OCI-LY3 (cell line): ENCODE results near the gene PHLDB1.

Source experiments
- H2AFZ ChIP-seq: fragments of 200-600, 300-600 bp; shearing (Covaris generic); 2 replicates; pipeline ENCODE4 v1.6.0; 2014; ENCODE audit warnings: antibody characterized with exemption, low read depth, low read length
- H3K27ac ChIP-seq: fragments of 200-600, 300-600 bp; sonication (generic); 2 replicates; pipeline ENCODE4 v1.5.1; 2014; ENCODE audit warnings: mild to moderate bottlenecking, low read length, moderate library complexity, mixed read lengths
- H3K27me3 ChIP-seq: fragments of 200-600, 300-600 bp; sonication (generic); 2 replicates; pipeline ENCODE4 v1.6.1; 2014; ENCODE audit warnings: low read depth, low read length, mixed read lengths
- H3K36me3 ChIP-seq: fragments of 200-600, 300-600 bp; sonication (generic); replicated peaks from 2 replicates; pipeline ENCODE3; 2014; ENCODE audit warnings: low read depth, low read length, mixed read lengths
- H3K4me1 ChIP-seq: fragments of 300-600, 200-600 bp; sonication (generic); 2 replicates; pipeline ENCODE4 v1.6.1; 2014; ENCODE audit warnings: low read length, mixed read lengths
- H3K4me2 ChIP-seq: fragments of 200-600, 300-600 bp; sonication (generic); 2 replicates; pipeline ENCODE4 v1.6.1; 2014; ENCODE audit warnings: low read length, mixed read lengths
- H3K4me3 ChIP-seq: fragments of 300-600, 200-600 bp; sonication (generic); 2 replicates; pipeline ENCODE4 v1.5.1; 2014; ENCODE audit warnings: antibody characterized with exemption, mild to moderate bottlenecking, low read length, moderate library complexity
- H3K79me2 ChIP-seq: fragments of 300-600, 200-600 bp; shearing (Covaris generic); 2 replicates; pipeline ENCODE4 v1.6.1; 2014; ENCODE audit warnings: mild to moderate bottlenecking, low read length, mixed read lengths
- H3K9ac ChIP-seq: fragments of 300-600, 200-600 bp; shearing (Covaris generic); 2 replicates; pipeline ENCODE4 v1.6.0; 2014; ENCODE audit warnings: mild to moderate bottlenecking, low read length, moderate library complexity
- H3K9me3 ChIP-seq: fragments of 200-600, 300-600 bp; shearing (Covaris generic); 2 replicates; pipeline ENCODE4 v1.6.1; 2014; ENCODE audit warnings: low read length, mixed read lengths; ENCODE audit not compliant: insufficient read depth
- H4K20me1 ChIP-seq: fragments of 200-600, 300-600 bp; sonication (generic); 2 replicates; pipeline ENCODE4 v1.6.1; 2016; ENCODE audit warnings: low read length, mixed read lengths; ENCODE audit not compliant: insufficient read depth
- EZH2phosphoT487 ChIP-seq: fragments of 200-600 bp; shearing (Covaris generic); IDR thresholded peaks from 2 replicates; pipeline ENCODE4 v1.6.1; 2018; ENCODE audit warnings: antibody characterized with exemption, mixed run types, low read depth
- TF ChIP-seq, protein P1 (sequence below): fragments of 200-600, 300-600 bp; sonication (generic); IDR thresholded peaks from 2 replicates; pipeline ENCODE4 v1.5.1; 2014; ENCODE audit warnings: antibody characterized with exemption, low read length, low read depth

PHLDB1 gene

DNA sequence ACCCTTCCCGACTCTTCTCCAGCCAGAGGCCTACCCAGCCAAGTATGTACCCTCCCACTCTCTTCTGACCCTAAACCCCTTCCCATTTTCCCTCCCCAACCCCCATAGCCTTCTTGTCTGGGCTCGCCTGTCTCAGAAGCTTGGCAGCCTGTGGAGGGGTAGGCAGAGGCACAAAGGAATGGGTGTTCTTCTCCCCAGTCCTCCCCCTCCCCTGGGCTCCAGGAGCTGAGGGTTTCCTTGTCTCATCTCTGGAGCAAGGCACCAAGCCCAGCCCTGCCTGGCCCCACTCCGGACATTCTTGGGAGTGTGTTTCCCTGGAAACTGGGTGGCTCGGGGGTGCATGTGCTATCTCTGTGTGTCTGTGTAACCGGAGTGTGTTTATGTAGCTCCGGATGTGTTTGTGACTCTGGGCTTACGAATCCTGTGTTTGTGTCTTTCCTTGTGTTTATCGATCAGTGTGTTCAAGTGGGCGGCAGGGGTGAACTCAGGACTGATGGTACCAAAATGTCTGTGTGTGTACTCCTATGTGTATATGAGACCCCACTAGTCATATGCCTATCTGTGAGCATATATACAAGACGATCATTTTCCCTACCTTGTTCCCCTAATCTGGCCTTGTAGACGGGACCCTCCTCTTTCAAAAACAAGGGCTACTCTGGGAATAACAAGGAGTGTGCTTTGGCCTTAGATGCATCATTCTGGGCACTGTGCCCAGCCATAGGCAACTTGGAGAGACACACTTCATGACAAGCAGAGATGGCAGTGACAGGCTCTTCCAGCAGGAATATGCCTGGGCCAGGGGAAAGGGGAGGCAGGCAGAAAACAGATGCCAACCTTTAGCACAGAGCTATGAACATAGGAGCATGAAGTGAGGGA, 10.9 kb downstream of the PHLDB1 start:
- H4K20me1 ChIP-seq = no peaks in the 10 kb centered on the region
- no peak overlapping the region for H3K27ac ChIP-seq
- no peak overlapping the region for H3K4me2 ChIP-seq
- peaks cover 9% of the 10 kb centered on the region for H3K4me1 ChIP-seq
- no peak overlapping the region for H3K9ac ChIP-seq
- H3K4me3 ChIP-seq = no peak overlapping the region
- no peak overlapping the region for H2AFZ ChIP-seq
- H3K79me2 ChIP-seq = no peaks in the 10 kb centered on the region
- H3K36me3 ChIP-seq = no peaks in the 10 kb centered on the region
- no peaks in the 10 kb centered on the region for H3K9me3 ChIP-seq
- no peak for TF ChIP-seq EZH2phosphoT487
- TF ChIP-seq, protein P1, sequence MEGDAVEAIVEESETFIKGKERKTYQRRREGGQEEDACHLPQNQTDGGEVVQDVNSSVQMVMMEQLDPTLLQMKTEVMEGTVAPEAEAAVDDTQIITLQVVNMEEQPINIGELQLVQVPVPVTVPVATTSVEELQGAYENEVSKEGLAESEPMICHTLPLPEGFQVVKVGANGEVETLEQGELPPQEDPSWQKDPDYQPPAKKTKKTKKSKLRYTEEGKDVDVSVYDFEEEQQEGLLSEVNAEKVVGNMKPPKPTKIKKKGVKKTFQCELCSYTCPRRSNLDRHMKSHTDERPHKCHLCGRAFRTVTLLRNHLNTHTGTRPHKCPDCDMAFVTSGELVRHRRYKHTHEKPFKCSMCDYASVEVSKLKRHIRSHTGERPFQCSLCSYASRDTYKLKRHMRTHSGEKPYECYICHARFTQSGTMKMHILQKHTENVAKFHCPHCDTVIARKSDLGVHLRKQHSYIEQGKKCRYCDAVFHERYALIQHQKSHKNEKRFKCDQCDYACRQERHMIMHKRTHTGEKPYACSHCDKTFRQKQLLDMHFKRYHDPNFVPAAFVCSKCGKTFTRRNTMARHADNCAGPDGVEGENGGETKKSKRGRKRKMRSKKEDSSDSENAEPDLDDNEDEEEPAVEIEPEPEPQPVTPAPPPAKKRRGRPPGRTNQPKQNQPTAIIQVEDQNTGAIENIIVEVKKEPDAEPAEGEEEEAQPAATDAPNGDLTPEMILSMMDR = no peak
- H3K27me3 ChIP-seq = no peaks in the 10 kb centered on the region

DNA sequence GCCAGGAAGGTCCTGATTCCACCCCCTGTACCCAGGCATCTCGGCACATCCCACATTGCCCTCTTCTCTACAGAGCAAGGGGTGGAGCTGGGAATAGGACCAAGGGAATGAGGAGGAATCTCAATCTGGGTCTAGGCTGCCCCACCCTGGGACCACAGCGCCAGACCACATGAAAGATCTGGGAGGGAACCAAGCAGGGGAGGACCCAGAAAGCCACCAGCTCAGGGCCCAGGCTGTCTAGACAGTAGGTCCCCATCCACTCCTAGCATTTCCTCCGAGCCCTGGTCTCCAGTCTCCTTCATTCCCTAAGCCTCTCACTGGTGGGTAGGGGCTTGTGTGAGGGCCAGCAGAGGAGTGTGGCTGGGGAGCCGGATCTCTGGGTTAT, 11.6 kb downstream of the PHLDB1 start:
- Histone ChIP-seq H3K4me1 (peaks cover 9% of the 10 kb centered on the region), H3K4me3 (no peak overlapping the region), H3K79me2 (no peaks in the 10 kb centered on the region), H2AFZ (no peak overlapping the region), H3K9ac (no peak overlapping the region), H3K4me2 (no peak overlapping the region), H4K20me1 (no peaks in the 10 kb centered on the region), H3K36me3 (no peaks in the 10 kb centered on the region), H3K27me3 (no peaks in the 10 kb centered on the region), H3K9me3 (no peaks in the 10 kb centered on the region), H3K27ac (no peak overlapping the region)
- TF ChIP-seq, protein P1 = no peak
- no peak for TF ChIP-seq EZH2phosphoT487

DNA sequence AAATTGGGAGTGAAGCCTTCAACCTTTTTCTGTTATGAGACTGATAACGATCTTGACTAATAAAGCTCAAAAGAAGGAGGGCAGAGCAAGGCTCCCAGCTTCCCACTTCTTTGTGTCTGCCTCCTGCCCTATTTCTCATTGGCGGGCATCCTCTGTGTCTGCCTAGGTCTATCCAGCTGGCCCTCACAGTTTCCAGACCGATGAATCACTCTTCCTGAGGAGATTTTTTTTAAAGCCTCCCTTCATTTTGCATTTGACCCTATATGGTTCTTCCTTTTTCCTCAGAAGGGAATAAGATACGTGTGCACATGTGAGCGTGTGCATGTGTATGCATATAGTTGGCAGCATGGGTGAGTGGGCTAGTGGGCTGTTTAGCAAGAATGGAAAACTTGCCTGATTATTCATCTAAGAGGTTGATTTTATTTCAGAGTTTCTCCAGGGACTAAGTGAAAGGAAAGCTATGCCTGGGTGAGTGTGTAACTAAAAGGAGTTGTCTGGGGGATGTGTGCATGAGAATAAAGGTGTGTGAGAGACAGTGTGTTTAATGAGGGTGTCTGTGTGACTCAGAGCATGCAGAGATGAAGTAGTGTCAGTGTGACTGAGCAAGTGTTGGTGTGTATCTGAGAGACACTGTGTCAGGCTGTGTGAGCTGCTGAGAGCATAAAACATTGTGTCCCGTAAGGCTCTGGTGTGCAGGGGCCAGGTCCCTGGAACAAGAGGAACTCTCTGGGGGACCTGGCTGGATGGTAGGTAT, 12.2 kb downstream of the PHLDB1 start:
- no peak overlapping the region for H3K4me2 ChIP-seq
- no peaks in the 10 kb centered on the region for H3K9me3 ChIP-seq
- no peaks in the 10 kb centered on the region for H3K79me2 ChIP-seq
- no peak overlapping the region for H2AFZ ChIP-seq
- no peaks in the 10 kb centered on the region for H3K27me3 ChIP-seq
- TF ChIP-seq, protein P1 = no peak
- no peak for TF ChIP-seq EZH2phosphoT487
- H3K9ac ChIP-seq = no peak overlapping the region
- H3K4me1 ChIP-seq = peaks cover 9% of the 10 kb centered on the region
- H3K36me3 ChIP-seq = no peaks in the 10 kb centered on the region
- H3K4me3 ChIP-seq = no peak overlapping the region
- no peak overlapping the region for H3K27ac ChIP-seq
- no peaks in the 10 kb centered on the region for H4K20me1 ChIP-seq

DNA sequence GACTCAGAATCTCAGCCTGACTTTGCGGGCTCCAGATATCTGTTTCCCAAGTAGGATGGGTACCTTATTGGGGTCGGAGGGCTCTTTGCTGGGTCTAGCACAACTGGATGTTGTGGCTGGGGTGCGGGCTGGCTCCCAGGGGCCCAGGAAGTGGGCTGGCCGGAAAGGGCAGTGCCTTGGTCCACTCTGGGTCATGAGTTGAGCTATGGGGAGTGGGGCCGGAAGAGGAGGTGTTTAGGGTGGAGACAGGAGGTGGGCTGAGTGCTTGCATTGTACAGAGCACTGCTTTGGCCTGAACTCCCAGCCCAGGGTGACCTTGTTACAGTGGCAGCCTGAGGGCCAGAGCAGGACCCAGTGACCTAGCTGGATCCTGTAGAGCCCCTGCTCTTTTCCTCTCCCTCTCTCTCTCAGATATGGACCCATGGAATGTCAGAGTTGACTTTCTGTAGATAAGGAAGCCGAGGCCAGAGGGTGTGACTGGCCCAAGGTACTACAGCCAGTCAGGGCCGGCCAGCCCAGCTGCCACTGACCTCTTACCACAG, 13.2 kb downstream of the PHLDB1 start:
- H3K4me2 ChIP-seq = peak overlapping the region; percentile 89
- no peak for TF ChIP-seq EZH2phosphoT487
- TF ChIP-seq, protein P1 = no peak
- no peak overlapping the region for H3K27ac ChIP-seq
- H3K27me3 ChIP-seq = no peaks in the 10 kb centered on the region
- peaks cover 9% of the 10 kb centered on the region for H3K4me1 ChIP-seq
- peak overlapping the region; percentile 68 for H2AFZ ChIP-seq
- no peaks in the 10 kb centered on the region for H3K9me3 ChIP-seq
- no peaks in the 10 kb centered on the region for H3K79me2 ChIP-seq
- peak overlapping the region; percentile 78 for H3K4me3 ChIP-seq
- H4K20me1 ChIP-seq = no peaks in the 10 kb centered on the region
- peak overlapping the region; percentile 60 for H3K9ac ChIP-seq
- no peaks in the 10 kb centered on the region for H3K36me3 ChIP-seq
